Measurements from ENCODE around the gene P2RX3. TPM values are rescaled to one million over a fixed set of nuclear protein-coding genes. Genes with fewer than 3 reads are reported as not detected.

The P2RX3 gene
- total and polyA plus RNA-seq, 2 of the 8 experiments (the other 6 are each of a cell fraction or from before 2014, with no cell fraction given) = 0.45 to 0.47 TPM

GRCh38 chr11:57417056-57417455 lies 78.9 kb downstream of the P2RX3 start (continued):
- no peak for TF ChIP-seq NANOG (IDR thresholded peaks at IDR 0.05; ENCODE audit: insufficient read depth, low read depth, low read length, poor library complexity, severe bottlenecking)
- TF ChIP-seq RFX5 (IDR thresholded peaks at IDR 0.05; ENCODE audit: borderline replicate concordance, low read depth, low read length) = no peak
- TF ChIP-seq GTF2F1 (IDR thresholded peaks at IDR 0.05; ENCODE audit: borderline replicate concordance, low read depth, low read length) = no peak
- TF ChIP-seq ATF3 (IDR thresholded peaks at IDR 0.05; ENCODE audit: insufficient read depth, low read depth, low read length) = no peak

Measured in H1 (cell line).